HG03520 (cell line): ENCODE results near the gene TMEM114.

Experiments used
- ATAC-seq: cut with Tn5 transposase; IDR thresholded peaks from one replicate; pipeline ENCODE4 v1.9.1; 2021; ENCODE audit warnings: mild to moderate bottlenecking, moderate library complexity; ENCODE audit not compliant: unreplicated experiment

TMEM114 gene

DNA sequence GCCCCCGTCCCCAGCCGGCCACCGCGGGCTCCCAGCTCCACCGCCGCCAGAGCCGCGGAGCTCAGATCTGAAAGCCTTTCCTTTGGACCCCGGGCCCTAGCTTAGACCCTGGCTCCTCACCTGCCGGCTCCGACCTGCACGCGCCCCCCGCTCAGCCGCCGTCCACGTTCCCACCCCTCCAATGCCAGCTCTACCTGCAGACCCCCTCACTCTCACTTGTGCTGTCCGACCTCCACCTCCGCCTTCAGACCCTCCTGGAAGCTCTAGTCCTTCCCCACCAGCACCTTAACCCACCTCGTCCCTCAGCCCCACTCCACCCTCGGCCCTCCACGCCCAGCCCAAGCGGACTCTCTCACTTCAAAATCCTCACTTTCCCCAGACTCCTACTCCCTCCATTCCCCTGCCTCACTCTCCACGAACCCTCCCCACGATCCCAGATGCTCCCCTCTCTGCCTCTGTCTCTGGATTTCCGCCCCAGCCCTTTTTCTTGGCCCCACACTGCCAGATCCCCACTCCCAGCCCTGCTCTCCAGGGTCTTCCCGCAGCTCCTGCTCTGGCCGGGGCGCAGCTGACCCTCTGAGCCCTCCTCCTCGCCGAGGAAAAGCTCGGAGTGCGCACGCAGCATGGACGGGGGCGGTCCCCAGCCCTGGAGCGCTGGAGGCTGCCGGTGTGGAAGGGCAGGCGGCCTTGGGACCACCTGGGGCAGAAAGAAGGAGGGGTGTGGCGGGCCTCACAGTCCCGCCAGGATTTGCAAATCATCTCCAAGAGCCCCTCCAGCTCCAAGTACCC, at the start of gene TMEM114:
Gene TMEM114, minus strand, starts transcription at position 612 of the 789 bp plus-strand sequence. CDS start 673 bp downstream, outside the sequence.
- no peak for ATAC-seq

DNA sequence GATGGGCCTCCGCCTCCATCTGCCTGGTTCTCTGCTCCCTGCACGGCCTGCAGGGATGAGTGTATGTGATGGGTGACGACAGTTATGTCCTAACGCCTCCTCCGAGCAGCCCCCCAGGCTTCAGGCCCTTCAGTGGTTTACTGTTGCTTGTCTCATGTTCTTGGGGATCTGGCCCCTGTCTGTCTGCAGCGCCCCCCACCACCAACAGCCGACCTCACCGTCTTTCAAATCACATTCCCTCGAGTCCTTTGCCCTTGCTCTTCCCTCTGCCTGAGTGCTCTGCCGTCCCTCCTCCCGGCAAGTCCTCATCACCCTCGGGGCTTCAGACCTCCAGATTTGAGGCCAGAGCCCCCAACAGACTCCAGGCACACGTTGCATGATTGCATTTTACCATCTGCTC, 49.4 kb upstream of the TMEM114 start:
- ATAC-seq = no peak

DNA sequence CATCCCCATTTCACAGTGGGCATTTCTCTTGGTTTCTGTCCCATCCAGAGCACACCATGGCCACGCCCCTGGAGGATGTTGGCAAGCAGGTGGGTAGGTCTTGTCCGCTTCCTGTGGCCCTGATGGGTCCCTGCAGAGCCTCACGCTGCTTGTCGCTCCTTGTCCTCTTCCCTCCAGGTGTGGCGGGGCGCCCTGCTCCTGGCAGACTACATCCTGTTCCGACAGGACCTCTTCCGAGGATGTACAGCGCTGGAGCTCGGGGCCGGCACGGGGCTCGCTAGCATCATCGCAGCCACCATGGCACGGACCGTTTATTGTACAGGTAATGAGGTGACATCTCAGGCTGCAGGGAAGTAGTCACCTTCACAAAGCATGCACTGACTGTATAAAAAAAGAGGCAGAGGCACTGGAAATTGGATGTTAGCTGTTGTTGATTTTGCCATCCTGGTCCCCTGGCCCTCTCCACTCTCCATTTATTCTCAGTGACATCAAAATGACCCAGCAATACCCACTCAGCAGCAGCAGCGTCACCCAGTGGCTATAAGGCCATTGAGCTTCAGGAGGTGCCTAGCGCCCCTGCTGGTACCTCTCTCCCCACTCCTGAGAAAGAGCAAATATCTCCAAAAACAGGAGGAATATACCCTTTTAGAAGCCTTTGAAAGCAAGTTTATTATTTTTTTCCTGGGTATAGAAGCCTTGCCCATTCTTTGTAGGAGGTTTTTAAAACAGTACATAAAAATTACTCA, 44.9 kb upstream of the TMEM114 start:
- ATAC-seq = no peak

DNA sequence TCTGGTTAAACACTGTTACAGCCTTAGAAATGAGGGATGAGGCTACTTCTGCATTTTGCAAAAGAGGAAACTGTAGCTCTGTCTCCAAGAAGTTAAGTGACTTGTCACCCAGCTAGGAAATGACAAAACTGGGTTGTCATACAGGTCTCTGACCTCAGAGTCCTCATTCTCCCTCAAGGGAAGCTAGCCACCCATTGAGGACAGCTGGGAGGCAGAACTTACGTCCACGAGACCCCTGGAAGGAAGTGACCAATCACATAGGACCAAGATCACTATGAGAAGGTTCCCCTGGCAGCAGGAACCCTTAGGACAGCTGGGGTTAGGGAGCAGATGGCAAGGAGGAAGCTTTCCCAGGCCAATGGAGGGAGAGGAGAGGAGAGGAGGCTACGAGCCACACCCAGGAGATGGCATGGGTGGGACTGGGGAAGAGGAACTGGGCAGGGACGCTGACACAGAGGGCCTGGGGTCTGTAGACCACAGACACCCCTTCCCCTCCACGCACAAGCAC, 42.4 kb upstream of the TMEM114 start:
- no peak for ATAC-seq

DNA sequence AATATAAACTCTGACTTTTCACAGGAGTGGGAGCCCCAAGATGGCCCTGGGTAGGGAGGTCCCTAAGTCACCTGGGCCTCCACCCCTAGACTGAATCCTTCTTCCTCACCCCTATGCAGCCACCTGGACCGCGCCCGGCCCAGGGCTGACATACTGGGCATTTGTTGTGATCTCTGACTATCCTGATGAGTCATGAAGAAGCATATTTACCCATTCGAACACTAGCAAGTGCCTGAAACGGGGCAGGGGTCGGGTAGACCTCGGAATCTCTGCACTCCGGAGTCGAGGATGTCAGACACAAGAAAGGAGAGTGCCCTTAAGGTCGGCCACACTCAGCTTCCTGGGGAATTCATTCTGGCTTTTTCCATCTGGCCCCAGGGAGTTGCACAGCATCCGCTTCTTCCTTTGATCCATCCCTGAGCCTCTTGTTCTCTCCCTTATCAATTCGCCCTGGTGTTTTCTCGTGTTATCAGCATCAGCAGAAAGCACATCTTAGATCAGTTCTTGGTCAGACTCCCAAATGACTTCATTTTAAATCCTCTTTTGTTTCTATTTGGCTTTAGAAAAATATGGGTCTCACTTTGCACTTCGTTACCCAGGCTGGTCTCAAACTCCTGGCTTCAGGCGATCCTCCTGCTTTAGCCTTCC, 41.6 kb upstream of the TMEM114 start:
- no peak for ATAC-seq

DNA sequence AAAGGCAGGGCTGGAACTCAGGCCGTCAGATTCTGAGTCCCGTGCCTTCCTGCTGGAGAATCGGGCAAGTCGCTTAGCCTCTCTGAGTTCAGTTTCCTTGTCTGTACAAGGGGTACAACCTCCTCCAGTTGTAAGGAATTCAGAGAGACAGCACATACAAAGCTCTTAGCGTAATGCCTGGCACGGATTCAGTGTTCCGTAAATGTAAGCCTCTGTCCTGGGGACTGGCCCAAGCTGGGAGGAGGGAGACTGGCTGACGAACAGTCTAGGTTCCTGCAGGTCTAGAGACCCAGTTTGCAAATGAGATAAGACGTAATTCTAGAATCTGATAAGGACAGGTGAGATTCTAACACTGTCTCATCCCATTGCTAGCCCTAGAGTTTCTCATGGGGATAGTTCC, 41.1 kb upstream of the TMEM114 start:
- ATAC-seq = no peak

DNA sequence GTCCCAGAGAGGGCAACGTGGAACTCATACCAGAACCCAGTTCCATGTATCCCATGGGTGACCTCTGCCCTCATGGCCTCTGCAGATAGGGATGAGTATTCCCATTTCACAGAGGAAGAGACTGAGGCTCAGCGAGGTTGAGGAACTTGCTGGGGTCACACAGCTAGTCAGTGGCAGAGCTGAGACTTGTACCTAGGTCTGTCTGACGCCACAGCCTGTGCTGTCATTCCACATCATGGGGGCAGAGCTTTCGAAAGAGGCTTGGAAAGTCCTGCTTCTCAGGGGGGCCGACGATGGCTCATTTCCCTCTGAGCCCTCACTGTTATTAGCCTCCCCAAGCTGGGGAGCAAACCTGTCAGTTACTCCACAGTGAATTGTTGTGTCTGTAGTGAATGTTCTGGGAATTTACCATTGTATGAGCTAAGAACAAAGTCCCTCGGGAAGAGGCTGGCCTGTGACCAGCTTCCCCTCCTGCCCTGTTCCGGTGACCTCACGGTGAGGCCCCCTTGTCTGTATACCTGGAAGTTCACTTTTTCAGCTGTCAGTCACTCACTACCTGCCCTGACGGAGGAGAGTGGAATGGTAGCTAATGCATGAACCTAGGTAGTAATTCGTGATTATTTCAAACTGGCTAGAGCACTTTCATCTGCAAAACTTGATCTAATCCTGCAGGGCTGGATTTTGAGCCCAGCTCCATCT, 40.1 kb upstream of the TMEM114 start:
- ATAC-seq = no peak

DNA sequence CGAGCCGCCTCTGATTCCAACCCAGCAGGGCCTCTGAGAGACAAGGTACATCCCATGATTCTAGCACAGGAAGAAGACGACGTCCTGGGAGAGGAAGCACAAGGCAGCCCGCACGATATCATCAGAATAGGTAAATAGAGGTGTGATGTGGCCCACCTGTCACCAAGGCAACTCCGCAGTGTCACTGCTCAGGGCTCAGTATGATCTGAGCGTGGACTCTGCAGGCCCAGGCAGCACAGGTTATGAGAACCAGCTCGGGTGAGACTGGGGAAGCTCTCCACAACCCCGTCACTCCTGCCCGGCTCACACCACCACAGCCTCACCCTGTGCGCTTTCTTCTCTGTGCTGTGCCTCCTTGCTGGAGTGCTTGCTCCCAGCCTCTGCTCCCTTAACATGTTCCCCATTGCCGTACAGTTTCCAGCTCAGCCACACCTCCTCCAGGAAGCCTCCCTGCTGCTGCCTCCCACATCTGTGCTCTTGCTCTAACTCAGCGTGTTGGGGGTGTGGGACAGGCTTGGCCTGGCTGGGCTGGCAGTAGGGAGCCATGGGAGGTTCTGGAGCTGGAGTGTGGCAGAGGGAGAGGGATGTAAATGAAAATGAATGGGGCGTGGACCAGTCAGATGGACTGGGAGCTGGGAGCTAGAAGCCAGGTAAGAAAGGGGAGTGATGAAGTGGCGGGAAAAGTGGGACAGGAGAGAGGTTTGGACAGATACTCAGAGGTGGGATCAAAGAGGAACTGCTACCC, 38.8 kb upstream of the TMEM114 start:
- ATAC-seq = no peak

DNA sequence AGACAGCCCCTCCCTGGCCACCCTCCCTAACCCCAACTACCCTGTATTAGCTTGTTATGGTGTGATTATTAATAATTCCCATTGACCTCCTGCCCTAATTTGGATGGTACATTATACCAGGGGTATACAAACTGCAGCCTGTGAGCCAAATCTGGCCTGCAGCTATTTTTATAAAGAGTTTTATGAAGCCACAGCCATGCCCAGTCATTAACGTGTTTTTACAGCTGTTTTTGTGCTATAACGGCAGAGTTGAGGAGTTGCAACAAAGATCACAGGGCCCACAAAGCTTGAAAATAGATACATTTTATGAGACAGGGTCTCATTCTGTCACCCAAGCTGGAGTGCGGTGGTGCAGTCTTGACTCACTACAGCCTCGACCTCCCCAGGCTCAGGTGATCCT, 37.1 kb upstream of the TMEM114 start:
- ATAC-seq = no peak

DNA sequence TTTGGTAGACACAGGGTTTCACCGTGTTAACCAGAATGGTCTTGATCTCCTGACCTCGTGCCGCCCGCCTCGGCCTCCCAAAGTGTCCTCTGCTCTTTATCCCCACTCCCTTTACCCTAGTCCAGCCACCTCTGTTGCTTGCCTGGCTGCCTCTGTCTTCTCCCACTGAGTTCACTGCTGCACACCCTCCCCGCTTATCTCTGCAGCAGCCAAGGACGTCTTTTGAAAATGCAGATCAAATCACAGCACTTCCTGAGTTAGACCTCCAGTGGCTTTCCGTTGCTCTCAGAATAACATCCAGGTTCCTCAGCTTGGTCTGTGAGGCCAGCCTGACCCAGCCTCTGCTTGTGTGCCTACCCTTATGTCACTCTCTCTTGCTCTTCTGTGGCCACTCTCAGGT, 36.6 kb upstream of the TMEM114 start:
- no peak for ATAC-seq

DNA sequence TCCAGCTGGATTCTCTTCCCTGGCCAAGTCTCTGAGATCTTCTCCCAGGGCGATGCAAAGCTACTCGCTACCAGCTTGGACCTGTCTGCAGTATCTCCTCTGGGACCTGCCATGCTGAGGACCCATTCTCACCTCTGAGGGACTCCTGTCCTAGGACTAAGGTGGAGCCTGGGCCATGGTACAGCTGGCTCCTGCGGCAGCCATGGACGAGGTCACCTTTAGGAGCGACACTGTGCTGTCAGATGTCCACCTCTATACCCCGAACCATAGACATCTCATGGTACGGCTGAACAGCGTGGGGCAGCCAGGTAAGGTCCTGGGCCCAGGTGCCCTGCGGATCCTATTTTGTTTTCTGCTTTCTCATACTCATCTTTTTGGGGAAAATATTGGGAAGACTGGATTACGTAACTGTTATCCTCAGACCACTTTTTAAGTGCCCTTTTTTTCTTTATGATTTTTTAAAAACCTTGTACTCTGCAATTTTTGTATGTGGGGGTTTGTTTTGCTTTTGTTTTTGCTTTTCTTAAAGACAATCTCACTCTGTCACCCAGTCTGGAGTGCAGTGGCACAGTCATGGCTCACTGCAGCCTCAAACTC, 35.3 kb upstream of the TMEM114 start:
- no peak for ATAC-seq

DNA sequence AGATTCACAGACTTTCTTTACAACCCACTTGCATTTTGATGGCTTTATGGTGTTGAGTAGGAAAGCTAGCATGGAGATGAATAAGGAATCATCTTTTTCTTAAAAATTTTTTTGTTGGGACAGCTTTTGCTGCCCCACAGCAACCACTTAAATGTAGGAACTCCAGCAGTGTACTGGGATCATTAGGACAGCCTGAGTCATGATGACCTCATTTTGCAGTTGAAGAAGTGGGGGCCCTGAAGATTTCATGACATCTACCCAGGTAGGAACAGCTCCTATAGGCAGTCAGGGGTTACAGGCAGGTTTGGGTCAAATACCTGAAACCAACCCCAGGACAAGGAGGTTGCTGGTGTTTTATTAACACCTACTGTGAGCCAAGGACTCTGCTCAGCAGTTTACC, 33.3 kb upstream of the TMEM114 start:
- ATAC-seq = no peak

DNA sequence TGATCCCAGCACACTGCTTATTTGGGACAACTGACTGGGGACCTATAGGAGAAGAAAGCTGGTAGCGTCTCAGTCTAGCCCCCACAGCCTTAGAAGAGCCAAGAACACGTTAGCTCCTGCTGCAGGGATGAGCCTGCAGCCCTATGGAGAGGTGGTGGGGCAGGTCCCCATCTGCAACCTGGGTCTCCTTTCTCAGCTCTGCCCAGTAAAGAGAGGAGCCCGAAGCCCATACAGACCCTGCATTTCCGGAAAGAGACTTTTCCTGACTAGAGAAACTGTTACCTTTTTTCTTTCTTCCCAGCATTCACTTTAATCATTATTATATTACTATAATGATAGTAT, 32.0 kb upstream of the TMEM114 start:
- ATAC-seq = no peak

DNA sequence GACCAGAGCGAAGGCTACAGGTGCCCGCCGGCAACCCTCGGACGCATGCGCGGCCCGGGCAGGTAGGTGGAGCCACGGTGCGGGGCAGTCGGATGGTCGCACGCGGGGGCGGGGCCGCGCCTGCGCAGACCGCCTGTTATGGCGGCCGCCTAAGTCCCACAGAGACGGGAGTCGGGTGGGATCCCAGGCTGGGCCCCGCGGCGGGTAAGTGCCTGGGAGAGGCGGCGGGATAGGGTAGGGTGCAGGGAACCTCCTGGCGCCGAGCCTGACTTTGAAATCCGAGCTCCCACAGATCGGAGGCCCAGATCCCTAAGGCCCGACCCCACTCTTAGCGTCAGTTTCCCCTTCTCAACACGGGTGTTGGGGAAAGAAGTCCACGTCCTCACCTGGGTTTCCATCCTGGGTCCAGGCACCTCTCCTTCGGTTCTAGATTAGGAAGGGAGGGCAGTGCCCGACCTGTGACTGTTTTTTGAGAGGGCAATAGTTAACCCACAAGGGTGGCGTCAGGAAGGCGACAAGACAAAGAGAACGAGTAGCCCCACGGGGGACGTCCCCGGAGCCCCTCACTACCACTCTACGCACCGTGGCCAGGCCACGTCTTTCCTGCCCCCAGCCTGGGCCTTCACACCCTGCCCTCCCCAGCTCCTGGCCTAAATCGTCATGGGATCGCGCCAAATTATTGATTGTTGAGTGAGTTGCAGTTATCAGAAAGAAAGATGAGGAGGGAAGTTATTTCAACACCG, 31.4 kb upstream of the TMEM114 start, which contains the start of gene METTL22:
Gene METTL22, plus strand, starts transcription at position 127 of the 743 bp plus-strand sequence. CDS start 3,968 bp downstream, outside the sequence.
- peak; percentile 87 for ATAC-seq

DNA sequence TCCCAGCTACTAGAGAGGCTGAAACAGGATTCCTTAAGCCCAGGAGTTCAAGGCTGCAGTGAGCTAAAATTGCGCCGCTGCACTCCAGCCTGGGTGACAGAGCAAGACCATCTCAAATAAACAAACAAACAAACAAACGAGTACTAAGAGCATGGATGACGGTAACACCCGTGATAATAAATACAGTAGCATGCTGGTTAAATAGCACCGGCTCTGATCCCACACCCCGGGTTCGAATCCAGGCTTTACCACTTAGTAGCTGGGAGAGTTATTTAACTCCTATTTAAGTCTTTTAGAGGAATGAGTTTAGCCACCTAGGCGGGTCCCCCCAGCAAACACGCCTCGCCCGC, 30.9 kb upstream of the TMEM114 start:
- no peak for ATAC-seq

DNA sequence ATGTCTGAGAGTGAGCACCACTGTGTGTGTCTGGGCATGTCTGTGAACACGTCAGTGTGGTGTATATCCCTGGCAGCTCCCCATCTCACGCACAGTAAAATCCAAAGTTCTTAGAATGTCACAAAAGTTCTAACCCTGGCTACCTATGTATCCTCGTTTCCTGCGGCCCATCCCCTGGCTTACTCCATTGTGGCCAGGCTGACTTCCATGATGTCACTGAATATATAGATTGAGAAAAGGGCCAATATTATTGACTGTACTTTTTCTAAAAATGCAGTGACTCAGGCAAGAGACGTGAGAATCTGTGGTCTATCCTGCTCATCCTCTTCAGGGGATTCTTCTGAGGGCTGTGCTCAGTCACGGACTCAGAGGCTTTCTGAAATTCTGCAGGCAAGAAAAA, 30.2 kb upstream of the TMEM114 start:
- ATAC-seq = no peak

DNA sequence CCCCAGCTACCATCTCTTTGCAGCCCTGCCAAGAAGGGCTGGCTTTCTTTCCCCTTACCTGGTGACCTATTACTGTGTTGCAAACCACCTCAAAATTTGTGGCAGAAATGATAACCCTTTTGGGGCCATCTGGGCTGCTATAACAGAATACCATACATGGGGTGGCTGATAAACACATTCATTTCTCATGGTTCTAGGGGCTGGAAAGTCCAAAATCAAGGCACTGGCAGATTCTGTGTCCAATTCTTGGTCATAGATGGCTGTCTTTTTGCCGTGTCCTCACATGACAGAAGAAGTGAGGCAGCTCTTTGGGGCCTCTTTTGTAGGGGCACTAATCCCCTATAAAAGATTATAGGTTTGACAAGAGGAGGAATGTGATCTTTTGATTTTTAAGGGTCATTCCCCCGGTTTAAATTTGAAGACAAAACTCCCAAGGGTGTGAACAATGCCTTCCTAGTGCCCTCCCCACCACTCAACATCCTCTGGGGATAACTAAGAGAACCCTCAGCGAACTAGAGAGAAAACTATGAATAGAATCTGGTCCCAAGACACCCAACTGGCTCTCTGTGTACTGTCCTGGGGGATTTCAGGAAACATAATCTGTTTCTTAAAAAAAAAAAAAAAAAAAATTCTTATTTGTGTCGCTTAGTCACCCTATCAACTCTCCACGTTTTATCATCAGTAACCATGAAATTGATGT, 29.5 kb upstream of the TMEM114 start:
- no peak for ATAC-seq

DNA sequence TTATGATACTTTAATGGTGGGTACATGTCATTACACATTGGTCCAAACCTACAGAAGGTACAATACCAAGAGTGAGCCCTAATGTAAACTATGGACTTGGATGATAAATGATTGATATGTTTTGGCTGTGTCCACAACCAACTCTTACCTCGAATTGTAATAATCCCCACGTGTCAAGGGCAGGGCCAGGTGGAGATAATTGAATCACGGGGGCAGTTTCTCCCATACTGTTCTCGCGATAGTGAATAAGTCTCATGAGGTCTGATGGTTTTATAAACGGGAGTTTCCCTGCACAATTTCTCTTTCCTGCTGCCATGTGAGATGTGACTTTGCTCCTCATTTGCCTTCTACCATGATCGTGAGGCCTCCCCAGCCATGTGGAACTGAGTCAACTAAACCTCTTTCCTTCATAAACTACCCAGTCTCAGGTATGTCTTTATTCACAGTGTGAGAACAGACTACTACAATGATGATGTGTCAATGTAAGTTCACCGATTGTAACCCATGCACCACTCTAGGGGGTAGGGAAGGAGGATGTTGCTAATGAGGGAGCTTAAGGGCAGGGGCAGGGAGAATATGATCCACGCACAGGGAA, 24.2 kb upstream of the TMEM114 start:
- ATAC-seq = no peak
